Measurements from ENCODE around the gene CTBP2.

The CTBP2 gene

DNA sequence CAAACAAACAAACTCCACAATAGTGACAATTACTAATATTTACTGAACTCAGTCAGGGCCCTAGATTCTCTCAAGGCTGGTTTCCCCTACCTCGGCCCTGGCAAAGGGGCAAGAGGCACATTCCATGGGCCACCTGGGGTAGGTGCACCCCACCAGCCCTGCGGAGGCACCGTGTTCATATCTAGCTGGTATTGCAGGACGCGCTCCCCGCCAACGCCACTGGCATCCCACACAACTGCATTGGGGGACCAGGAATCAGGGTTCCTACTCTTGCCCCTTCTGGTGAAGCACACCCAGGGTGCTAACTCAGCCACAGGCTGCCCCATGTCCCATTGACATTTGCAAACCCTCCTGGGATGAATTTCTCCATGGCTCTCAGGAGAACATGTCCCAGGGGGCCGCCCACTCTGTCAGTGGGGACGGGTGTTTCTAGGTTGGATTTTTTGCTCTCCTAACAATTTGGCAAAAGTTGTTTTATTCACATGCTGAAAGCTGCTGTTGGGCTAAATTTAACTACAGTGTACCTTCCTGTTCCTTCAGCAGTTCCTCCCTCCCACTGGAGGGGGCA, 141.7 kb downstream of the CTBP2 start:
- no peak for DNase-seq

DNA sequence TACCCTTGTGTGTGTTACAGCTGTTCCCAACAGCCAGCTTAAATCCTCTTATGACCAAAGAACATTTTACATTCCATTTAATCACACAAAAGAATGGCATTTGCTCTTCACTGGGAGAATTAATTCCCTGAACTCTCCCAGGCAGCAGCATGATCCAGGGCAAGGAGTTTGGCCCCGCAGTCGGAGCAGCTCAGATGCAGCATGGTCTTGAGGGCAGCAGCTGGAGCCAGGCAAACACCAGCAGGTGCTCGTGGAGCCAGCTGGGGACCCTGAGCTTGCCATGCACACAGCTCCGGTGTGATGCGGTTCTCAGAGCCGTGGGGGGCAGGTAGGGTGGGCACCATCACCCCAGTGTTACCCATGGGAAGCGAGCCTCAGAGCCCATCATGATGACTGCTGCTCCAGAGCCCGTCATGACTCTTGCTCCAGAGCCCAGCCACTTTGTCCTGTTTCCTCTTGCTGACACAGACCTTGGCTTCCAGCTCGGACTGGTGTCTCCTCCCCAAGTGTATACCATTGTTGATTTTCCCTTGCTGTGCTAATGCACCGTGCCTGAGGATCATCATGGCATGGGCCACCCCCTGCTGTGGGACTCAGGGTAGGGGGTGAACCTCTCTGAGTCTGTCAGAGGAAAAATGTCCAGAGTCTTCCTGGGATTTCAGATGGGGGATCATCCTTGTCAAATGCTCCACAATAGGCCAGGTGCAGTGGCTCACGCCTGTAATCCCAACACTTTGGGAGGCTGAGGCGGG, 142.6 kb downstream of the CTBP2 start:
- DNase-seq, result peak; percentile 2 to 51 (median 29)

GRCh38 chr10:125016611-125017202, 143.7 kb downstream of the CTBP2 start:
- DNase-seq, result no peak

DNA sequence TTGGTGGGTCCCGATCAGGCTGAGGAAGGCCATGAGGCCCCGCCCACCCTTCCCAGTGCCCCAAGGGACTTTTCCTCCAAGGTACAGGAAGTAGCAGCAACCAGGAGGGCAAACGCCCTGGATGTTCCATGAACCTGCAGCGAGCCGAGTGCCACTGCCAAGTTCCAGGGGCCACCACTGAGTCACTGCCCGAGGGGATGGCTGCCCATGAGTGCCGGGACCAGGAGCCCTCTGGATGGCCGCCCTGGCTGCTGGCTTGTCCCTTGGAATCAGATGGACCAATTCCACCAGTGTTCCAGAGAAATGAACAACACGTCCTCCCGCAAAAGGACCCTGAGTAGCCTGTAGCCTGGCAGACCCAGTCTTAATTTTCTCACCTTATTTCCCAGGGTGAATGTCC, 144.2 kb downstream of the CTBP2 start:
- DNase-seq, result no peak

DNA sequence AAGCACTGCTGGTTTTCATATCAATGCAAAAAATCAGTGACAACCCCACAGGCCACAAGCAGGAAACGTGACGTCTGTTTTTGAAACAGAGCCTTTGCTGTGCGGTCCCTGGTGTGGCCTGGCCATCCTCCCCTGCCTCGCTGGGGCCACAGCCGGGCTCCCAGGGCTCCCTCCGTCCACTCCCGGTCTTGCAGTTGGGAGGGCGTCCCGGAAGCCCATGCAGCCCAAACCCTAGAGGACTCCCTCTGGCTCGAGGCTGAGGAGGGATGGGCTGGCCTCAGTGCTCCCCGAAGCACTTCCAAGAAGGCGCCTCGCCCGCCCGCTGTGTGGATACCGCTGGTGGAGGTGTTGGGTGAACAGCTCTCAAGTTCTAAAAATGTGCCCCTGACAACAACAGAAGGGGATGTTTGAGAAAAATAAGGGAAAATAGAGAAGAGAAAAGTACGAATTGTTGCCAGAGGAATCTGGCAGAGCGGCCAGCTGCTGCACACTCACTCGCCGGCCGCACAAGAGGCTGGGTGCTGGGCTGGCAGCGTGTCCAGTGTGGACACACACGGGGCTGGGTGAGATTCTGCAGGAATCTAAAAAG, 144.9 kb downstream of the CTBP2 start:
- DNase-seq, result no peak

- no peak for DNase-seq
These were observed 145.5 kb downstream of the CTBP2 start for GRCh38 chr10:125014836-125015355.

DNA sequence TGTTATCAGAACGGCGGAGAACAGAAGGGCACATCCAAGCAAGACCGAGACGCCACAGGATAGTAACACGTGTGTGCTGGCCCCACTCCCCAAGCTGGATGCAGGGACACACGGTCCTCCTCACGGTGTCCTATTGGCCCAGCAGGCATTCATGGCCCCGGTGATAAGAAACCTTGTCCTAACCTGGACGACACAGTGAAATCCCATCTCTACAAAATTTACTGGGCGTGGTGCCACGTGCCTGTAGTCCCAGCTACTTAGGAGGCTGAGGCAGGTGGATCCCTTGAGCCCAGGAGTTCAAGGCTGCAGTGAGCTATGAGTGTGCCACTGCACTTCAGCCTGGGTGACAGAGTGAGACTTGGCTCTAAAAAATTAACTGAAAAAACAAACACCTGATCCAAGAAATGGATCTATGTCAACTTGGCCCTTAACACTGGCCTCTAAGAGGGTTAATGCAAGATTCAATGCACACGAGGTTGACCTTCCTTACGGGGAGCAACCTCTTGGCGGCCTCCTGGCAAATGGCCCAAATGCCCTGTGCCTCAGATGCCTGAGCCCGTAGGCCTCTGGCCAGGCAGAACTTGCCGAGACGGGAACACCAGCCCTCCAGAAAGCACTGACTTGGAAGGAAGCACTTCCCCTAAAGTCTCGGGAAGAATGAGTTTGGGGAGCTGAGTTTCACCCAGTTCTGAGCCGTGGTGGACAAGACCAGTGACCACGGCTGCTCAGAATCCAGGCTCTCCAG, 146.1 kb downstream of the CTBP2 start:
- DNase-seq, result no peak

- DNase-seq, result no peak
These were observed 146.9 kb downstream of the CTBP2 start for GRCh38 chr10:125013529-125013872.

- DNase-seq, result no peak
These were observed 147.4 kb downstream of the CTBP2 start for GRCh38 chr10:125012851-125013528.

DNA sequence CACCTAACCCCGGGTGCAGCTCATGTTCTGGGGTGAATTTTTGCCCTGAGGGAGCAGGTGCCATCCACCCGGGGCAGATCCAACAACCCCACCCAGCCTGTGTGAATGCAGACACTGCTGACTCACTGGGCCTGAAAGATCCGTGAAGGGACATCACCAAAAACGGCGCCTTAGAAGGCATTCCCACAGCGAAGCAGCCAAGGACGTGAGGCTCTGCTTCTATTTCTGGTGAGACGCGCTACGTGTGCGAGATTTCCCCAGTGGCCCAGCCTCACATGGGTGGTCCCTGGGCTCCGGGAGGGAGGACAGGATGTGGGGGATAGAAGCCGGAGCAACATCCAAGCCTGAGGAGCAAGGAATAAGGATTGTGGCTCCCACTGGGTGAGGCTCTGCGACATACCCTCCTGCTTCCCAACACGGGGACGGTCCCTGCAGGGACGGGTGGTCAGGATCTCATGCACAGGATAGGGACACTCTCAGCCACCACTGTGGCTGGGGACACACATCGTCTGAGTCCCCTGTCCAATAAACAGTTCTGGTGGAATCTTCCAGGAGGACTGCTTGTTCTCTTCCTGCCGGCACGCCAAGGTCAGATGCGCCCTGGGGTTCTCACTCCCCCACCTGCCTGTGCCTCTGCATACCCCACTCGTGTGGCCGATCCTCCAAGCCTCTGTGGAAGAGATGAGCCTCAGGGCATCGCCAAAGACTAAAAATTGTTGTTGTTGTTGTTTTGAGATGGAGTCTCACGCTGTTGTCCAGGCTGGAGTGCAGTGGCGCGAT, 148.2 kb downstream of the CTBP2 start:
- no peak for DNase-seq

DNA sequence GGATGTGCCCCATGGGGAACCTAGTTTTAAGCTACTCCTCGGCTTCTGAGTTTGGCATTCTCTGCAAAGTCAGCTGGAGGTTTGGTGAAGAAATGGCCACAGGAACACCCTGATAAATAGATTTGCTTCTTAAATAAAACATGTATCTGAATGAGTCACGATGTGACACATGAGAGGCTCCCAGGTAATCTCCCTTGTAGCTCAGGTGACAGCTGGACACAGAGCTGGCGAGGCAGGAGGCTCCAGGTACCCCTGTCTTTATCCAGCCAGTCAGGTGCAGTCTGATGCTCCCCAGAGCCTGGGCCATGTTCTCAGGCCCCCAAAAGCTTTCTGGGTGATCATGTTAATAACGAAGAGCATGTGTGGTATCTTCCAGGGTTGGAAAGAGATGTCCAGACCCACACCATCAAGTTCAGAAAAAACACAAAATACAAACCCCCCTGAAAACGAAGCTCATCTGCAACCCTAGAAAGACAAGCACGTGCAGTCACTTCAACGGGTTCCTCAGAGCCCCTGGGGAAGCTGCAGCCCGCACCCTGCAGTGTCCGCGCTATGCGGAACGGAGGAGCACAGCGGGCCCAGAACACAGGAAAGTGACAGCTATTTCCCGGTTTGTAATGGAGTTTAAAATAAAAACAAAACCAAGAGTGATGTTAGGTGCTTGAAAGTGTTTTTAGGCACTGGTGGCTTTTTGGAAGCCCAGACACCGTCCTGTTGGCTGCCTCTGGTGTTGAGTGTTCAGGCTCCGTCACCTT, 149.0 kb downstream of the CTBP2 start:
- DNase-seq, result no peak

- no peak for DNase-seq
These were observed 150.0 kb downstream of the CTBP2 start for GRCh38 chr10:125010362-125010761.

DNA sequence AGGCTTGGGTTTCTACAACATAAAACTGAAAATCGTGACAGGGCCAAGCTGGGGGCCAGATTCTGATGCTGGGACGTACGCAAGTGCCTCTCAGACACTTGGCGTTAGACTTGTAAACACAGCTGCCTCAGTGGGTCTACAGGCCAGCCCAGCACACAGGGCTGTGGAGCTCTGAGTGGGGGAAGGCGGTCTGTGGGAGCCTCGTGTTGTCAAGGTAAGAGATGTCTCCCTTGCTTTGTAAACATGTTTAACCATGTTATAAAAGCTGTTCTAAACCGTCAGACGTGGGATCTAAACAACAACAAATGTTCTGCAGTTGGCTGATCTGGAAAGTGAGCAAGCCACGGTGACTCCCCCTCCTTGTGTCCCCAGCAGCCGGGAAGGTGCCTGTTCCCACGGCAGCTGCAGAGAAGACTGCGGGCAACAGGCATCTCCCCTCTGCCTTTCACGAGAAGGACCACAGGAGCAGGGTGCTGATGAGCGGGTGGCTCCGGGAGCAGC, 150.7 kb downstream of the CTBP2 start:
- no peak for DNase-seq

DNA sequence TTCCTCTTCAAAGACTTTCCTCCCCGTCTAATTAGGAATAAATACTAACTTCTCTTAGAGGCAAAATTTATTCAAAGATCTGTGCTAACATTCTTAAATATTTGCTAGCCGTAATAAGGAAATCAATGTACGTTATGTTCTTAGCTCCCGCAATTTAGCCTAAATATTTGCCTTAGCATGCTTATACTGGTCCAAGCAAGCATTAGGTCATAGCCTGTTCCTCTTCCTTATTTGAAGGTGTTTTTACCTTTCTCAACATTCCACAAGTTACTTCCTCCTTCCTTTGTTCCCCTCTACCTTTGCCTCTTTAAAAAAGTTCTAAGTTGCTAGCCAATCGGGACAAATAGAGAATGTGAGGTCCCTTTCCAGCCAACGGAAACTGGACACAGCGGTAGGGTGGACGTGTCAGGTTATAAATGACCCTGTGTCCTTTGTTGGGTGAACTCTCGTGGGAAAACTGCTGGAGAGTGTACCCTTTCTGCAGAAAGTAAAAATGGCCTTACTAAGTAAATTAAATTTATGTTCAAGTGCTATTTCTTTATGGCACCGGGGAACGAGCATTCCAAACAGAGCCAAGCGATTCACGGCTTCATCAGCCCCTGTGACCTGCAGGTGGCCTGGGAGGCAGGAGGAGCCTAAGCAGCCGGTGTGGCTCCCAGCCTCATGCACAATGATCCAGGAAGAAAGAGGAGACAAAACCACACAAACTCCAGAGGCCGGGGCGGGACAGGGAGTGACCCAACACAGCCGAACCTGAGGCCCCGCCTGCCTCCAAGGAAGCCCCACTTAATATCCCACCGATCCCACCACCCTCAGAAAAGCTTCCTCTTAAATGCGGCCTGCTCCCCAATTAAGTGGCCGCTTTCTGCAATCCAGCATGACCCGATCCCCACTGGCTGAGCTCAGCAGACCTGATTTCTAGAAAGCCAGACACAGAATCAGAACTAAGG, 151.4 kb downstream of the CTBP2 start:
- no peak for DNase-seq

- DNase-seq, result no peak
These were observed 152.9 kb downstream of the CTBP2 start for GRCh38 chr10:125007436-125007835.

DNA sequence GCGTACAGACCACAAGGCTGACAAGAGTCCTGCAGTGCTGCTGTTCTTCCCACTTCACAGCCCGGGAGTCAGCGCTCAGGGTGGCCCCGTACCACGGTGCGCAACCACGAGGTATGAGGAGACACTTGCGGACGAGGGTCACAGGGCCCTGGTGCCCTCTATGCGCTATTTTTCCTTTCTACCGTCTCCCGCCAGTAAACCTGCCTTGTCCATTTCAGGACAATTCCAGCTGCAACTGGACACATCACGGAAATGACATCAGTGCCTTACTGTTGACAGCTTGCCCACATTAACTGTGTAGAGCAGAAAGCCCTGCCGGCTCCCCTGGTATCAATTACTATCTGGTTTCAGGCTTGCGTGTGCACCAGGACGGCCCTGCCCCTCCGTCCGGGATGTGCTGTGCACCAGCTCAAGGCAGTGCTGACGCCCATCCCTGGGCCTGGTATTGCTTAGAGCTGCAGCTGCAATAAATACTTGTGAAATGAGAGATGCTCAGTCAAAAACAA, 153.4 kb downstream of the CTBP2 start:
- no peak for DNase-seq

DNA sequence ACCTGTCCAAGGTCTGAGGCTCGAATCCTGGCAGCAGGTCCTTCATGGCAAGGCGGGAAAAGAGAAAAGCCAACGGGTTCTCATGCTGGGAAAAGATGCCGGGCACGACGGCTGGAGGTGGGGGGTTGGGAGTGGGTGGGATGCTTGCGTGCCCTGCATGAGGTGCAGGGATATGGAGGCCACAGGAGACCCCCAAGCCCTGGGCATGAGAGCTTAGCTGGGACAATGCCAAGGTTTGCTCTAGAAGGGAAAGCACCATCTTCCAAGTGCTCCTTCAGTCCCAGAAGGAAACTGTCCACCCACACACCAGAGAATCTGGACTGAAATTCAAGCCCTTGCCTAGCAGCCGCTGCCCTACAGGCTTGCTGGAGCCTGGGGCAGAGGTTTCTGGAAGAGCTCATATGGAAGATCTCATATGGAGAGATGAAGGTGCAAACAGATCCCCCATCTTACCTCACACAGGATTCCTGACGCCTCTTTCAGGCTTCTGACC, 154.1 kb downstream of the CTBP2 start:
- DNase-seq, result no peak

DNA sequence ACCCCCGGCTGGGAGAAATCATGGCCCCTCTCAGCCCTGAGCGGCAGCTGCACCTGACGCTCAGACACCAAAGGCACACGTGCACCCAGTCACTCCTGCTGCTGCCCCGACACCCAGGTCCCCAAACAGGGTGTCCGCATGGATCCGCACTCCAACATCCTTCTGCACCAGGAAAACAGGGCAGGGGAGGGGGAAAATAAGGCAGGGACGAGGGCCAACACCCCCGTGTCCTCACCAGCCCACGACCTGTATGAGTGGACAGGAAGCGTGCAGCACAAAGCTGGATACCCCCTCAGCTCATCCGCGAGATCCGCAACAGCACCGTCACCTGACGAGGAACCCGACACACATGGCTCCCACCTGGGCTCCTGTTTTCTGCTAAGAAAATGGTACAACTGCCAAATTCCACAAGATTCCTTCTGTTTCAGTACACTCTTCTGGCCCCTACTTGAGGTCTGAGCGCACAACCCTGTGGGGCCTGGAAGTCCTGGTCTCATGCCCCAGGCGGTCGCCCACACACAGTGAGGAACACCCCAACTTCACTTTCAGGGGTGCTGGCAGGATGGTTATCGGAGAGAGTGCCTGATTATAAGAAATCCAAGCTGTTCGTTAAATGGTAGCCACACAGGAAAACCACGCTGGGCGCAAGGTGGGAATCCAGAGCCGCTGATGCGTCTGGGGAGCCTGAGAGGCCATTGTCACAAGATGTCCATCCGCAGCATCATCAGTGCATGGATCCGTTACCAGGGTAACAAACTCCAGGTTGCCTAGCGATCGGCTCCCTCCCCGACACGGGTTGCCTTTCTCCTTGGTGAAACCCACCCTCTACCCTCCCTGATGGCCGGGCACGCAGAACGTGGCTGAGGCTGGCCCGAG, 154.8 kb downstream of the CTBP2 start:
- DNase-seq, result no peak

Data from NCI-H1417 (cell line).